Activated B cell treated with CpG ODN at 0.5 μM for 24 hours (primary cell): Measurements from ENCODE around the gene ITPRIPL2. TPM values are rescaled to one million over a fixed set of nuclear protein-coding genes. Genes with fewer than 3 reads are reported as not detected.

Source experiments
- ATAC-seq: fragments of 200-7000 bp; cut with Tn5 transposase; one replicate; pipeline ENCODE4 v1.10.0; 2021; ENCODE audit warnings: low read depth, mild to moderate bottlenecking, moderate library complexity
- CTCF ChIA-PET: fragments of 350-600 bp; sonication (Branson Sonifier 250); formaldehyde crosslinking; loops from one replicate; lab custom pipeline; 2021; ENCODE audit warnings: antibody characterized with exemption; lab: Charles Lee
- POLR2A ChIA-PET: fragments of 350-600 bp; sonication (Branson Sonifier 250); formaldehyde crosslinking; loops from one replicate; lab custom pipeline; 2021; ENCODE audit warnings: antibody characterized with exemption; lab: Charles Lee
- DNase-seq: peaks from one replicate; pipeline ENCODE4 v3.0.0; 2022
- H3K27ac Mint-ChIP-seq: one replicate; pipeline ENCODE4 v1.8.0; 2020; ENCODE audit warnings: mixed read lengths
- H3K27me3 Mint-ChIP-seq: one replicate; pipeline ENCODE4 v1.8.0; 2021; ENCODE audit warnings: mixed read lengths
- H3K36me3 Mint-ChIP-seq: one replicate; pipeline ENCODE4 v1.8.0; 2021; ENCODE audit warnings: low read depth, mixed read lengths
- H3K4me1 Mint-ChIP-seq: one replicate; pipeline ENCODE4 v1.8.0; 2021; ENCODE audit warnings: mixed read lengths
- H3K4me3 Mint-ChIP-seq: one replicate; pipeline ENCODE4 v1.8.0; 2020; ENCODE audit warnings: mild to moderate bottlenecking, mixed read lengths
- H3K9me3 Mint-ChIP-seq: one replicate; pipeline ENCODE4 v1.8.0; 2020; ENCODE audit warnings: mixed read lengths
- intact Hi-C: fragments of 100-400 bp; cut with micrococcal nuclease; formaldehyde crosslinking; loops from one replicate; pipeline ENCODE4 v1.15.1; 2024
- total RNA-seq: library from RNA; stranded (reverse); gene quantifications from 2 replicates; pipeline ENCODE4 v1.2.3, GENCODE V29; 2022
- TF ChIP-seq, protein P1 (sequence below): fragments of 200-600 bp; IDR thresholded peaks from one replicate; pipeline ENCODE4 v1.8.0; 2022; ENCODE audit warnings: antibody characterized with exemption, mild to moderate bottlenecking

ITPRIPL2 gene
- total RNA-seq, 1 donor from 2014 or later = 8.3 TPM

DNA sequence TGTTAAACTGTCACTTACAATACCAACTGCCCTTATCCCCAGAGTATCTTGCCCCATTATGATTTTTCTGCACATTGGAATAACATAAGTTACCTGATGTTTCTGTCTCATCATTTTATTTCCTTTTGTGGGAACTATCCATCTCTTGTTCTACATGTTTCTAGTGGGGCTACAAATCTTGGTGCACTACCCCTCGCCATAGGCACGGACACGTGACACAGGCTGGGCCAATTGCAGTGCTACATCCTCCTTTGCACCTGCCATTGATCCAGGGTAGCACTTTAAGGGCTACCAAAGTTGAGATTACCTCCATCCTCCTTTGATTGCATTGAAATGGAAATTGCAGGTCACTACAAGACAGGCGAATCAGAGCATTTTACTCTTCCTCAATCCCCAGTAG lies 40.1 kb downstream of the ITPRIPL2 start:
- H3K27me3 Mint-ChIP-seq = no peaks in the 10 kb centered on the region
- no peak overlapping the region for H3K4me3 Mint-ChIP-seq
- intact Hi-C loops = no loop called here
- TF ChIP-seq, protein P1, sequence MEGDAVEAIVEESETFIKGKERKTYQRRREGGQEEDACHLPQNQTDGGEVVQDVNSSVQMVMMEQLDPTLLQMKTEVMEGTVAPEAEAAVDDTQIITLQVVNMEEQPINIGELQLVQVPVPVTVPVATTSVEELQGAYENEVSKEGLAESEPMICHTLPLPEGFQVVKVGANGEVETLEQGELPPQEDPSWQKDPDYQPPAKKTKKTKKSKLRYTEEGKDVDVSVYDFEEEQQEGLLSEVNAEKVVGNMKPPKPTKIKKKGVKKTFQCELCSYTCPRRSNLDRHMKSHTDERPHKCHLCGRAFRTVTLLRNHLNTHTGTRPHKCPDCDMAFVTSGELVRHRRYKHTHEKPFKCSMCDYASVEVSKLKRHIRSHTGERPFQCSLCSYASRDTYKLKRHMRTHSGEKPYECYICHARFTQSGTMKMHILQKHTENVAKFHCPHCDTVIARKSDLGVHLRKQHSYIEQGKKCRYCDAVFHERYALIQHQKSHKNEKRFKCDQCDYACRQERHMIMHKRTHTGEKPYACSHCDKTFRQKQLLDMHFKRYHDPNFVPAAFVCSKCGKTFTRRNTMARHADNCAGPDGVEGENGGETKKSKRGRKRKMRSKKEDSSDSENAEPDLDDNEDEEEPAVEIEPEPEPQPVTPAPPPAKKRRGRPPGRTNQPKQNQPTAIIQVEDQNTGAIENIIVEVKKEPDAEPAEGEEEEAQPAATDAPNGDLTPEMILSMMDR = no peak
- no peaks in the 10 kb centered on the region for H3K36me3 Mint-ChIP-seq
- no peak for DNase-seq
- ATAC-seq = no peak
- H3K27ac Mint-ChIP-seq = no peak overlapping the region
- no peaks in the 10 kb centered on the region for H3K4me1 Mint-ChIP-seq
- POLR2A ChIA-PET = no interaction called here
- H3K9me3 Mint-ChIP-seq = peaks cover 12% of the 10 kb centered on the region
- CTCF ChIA-PET = no interaction called here

DNA sequence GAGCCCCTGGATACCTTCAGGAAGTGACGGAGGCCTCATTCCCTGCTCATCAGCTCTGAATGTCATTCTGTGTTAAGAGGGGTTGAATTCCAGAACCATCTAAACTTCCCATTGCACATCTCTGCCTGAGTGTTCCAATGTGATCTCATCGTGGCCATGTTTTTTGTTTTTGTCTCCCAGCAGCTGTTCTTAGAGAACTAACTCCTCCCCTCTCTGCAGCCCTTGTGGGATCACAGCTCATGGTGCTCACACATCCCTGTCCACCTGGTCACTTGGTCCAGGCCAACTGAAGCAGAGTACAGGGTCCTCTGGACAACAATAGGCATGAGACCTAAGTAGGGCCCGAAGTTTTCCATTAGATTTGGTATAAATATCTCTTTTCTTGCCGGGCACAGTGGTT lies 48.3 kb downstream of the ITPRIPL2 start:
- no peak overlapping the region for H3K4me3 Mint-ChIP-seq
- intact Hi-C loops = no loop called here
- ChIA-PET POLR2A (interaction anchor here (1.0 kb wide), 1 partner anchor 34 kb away, joined by 3 read pairs; no protein-coding TSS in a partner anchor), CTCF (no interaction called here)
- peaks cover 5% of the 10 kb centered on the region for H3K9me3 Mint-ChIP-seq
- H3K27ac Mint-ChIP-seq = no peak overlapping the region
- TF ChIP-seq, protein P1 = no peak
- DNase-seq = no peak
- no peaks in the 10 kb centered on the region for H3K36me3 Mint-ChIP-seq
- no peaks in the 10 kb centered on the region for H3K27me3 Mint-ChIP-seq
- no peaks in the 10 kb centered on the region for H3K4me1 Mint-ChIP-seq
- no peak for ATAC-seq

DNA sequence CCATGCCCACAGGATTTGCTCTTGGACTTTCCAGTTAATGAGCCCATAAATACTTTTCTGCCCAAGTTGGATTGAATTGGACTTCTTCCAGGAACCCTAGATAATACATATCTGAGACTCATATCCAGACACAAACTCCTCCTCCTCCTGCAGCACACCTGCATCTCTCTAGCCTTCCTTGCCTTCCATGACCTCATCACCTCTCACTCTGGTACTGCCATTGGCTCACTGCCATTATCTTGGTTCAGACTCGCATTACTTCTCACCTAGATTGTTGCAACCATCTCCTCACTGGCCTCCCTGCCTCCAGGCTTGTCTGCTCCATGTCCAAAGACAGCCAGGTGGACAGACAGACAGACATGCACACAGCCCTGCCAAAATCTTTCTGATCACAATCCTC lies 49.5 kb downstream of the ITPRIPL2 start:
- Mint-ChIP-seq H3K4me1 (no peaks in the 10 kb centered on the region), H3K27me3 (no peaks in the 10 kb centered on the region), H3K9me3 (peaks cover 5% of the 10 kb centered on the region), H3K27ac (no peak overlapping the region), H3K36me3 (no peaks in the 10 kb centered on the region), H3K4me3 (no peak overlapping the region)
- DNase-seq (no peak), ATAC-seq (no peak)
- POLR2A ChIA-PET = interaction anchor here (0.6 kb wide), 1 partner anchor 94 kb away, joined by 5 read pairs; no protein-coding TSS in a partner anchor
- CTCF ChIA-PET = interaction anchor here (0.5 kb wide), 1 partner anchor 77 kb away, joined by 3 read pairs; no protein-coding TSS in a partner anchor
- intact Hi-C loops = no loop called here
- TF ChIP-seq, protein P1 = no peak

DNA sequence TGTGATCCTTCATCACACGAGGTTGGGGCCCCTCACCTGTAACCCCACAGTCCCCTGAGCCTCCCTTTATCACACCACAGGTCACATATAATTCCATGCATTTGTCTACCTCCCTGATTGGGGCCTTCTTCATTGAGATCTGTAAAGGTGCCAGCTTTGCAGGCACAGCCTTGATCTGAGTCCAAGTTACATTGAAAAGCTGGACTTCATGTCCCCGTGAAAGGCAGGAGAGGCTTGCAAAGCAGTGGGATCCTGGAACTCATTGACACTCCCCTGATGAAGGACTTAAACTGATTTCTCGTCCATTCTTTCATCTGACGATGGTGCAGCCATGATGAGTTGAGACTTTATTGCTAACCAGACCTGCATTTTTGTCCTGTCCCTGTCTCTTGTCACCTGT lies 50.5 kb downstream of the ITPRIPL2 start:
- intact Hi-C loops = no loop called here
- ChIA-PET CTCF (no interaction called here), POLR2A (no interaction called here)
- ATAC-seq = no peak
- Mint-ChIP-seq H3K36me3 (no peaks in the 10 kb centered on the region), H3K27ac (no peak overlapping the region), H3K27me3 (no peaks in the 10 kb centered on the region), H3K4me3 (no peak overlapping the region), H3K9me3 (peaks cover 5% of the 10 kb centered on the region), H3K4me1 (peaks cover 1% of the 10 kb centered on the region)
- DNase-seq = no peak
- TF ChIP-seq, protein P1 = no peak

DNA sequence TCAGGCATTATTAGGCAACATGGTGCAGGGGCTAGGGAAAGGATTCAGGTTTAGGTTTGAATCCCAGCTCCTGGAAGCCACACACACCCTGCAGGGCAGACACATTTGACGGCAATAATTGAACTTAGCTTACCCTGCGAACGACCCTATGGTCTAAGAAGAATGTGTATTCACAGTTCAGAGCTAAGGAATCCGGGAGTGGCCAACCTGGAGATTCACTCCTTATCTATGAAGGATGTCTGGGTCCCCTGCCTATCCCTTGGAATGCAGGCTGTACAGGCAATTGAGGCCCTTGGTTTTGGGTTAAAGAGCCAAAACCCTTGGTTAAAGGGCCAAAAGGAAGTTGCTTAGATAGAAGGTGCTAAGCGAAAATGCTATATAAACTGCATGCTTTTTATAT lies 51.3 kb downstream of the ITPRIPL2 start:
- intact Hi-C loops = no loop called here
- no peaks in the 10 kb centered on the region for H3K36me3 Mint-ChIP-seq
- POLR2A ChIA-PET = no interaction called here
- no peaks in the 10 kb centered on the region for H3K27me3 Mint-ChIP-seq
- H3K9me3 Mint-ChIP-seq = peaks cover 5% of the 10 kb centered on the region
- TF ChIP-seq, protein P1 = no peak
- no peak for DNase-seq
- CTCF ChIA-PET = no interaction called here
- ATAC-seq = no peak
- no peak overlapping the region for H3K27ac Mint-ChIP-seq
- no peak overlapping the region for H3K4me3 Mint-ChIP-seq
- H3K4me1 Mint-ChIP-seq = peaks cover 9% of the 10 kb centered on the region
